GM20000 (cell line): ENCODE results near the gene ARHGAP42.

Experiments
- DNase-seq: peaks from one replicate; pipeline ENCODE4 v3.0.0; 2012; ENCODE audit warnings: low spot score
- CTCF ChIP-seq: IDR thresholded peaks from 2 replicates; pipeline ENCODE4 v1.5.1; 2012; ENCODE audit warnings: mild to moderate bottlenecking, control low read depth; ENCODE audit errors: extremely low read depth, missing control alignments

The ARHGAP42 gene

GRCh38 chr11:100918551-100919500, 231.7 kb downstream of the ARHGAP42 start:
- no peak for TF ChIP-seq CTCF
- DNase-seq, result no peak

- DNase-seq, result no peak
- TF ChIP-seq CTCF, result no peak
Observed at GRCh38 chr11:100920593-100920992, 233.5 kb downstream of the ARHGAP42 start.

GRCh38 chr11:100922121-100922520, 235.0 kb downstream of the ARHGAP42 start:
- DNase-seq, result no peak
- no peak for TF ChIP-seq CTCF

- TF ChIP-seq CTCF, result no peak
- no peak for DNase-seq
Observed at GRCh38 chr11:100923555-100923954, 236.5 kb downstream of the ARHGAP42 start.

- DNase-seq, result no peak
- no peak for TF ChIP-seq CTCF
Observed at GRCh38 chr11:100925935-100926334, 238.8 kb downstream of the ARHGAP42 start.

- DNase-seq, result no peak
- no peak for TF ChIP-seq CTCF
Observed at GRCh38 chr11:100927579-100927978, 240.5 kb downstream of the ARHGAP42 start.

GRCh38 chr11:100928426-100928825, 241.3 kb downstream of the ARHGAP42 start:
- no peak for TF ChIP-seq CTCF
- no peak for DNase-seq
